HG03460 (cell line): ENCODE measurements around the gene KCNF1.
"Not testable (repeated sequence)": the region's sequence is repeated elsewhere in the genome, so short reads cannot be mapped to it uniquely, and the experiment has no call there.

Experiments
- ATAC-seq: cut with Tn5 transposase; IDR thresholded peaks from one replicate; pipeline ENCODE4 v1.9.1; 2021; ENCODE audit not compliant: unreplicated experiment

Gene KCNF1

GRCh38 chr2:10935953-10936942 lies 24.5 kb downstream of the KCNF1 start:
- ATAC-seq: no peak

- ATAC-seq: no peak
Measured at GRCh38 chr2:10939058-10939457, 27.3 kb downstream of the KCNF1 start.

- no peak for ATAC-seq
Measured at GRCh38 chr2:10940596-10940995, 28.9 kb downstream of the KCNF1 start.

DNA sequence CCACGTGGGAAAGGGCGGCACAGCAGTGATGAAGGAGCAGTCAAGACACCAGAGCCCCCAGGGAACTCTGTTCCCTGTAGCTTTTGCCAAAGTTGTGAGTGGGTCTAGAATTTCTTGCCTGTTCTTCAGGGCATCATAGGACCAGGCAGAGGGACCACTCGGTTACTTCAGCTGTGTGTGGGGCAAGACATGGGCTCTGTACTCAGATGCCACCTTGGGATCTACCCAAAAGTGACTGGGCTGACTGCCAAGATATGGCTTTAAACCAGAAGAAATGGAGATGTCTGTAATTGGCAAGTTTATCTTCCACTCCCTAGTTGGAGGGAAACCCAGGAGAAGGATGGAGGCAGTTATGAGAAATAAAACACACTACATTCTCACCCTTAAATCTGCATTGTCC lies 29.6 kb downstream of the KCNF1 start:
- ATAC-seq: no peak

DNA sequence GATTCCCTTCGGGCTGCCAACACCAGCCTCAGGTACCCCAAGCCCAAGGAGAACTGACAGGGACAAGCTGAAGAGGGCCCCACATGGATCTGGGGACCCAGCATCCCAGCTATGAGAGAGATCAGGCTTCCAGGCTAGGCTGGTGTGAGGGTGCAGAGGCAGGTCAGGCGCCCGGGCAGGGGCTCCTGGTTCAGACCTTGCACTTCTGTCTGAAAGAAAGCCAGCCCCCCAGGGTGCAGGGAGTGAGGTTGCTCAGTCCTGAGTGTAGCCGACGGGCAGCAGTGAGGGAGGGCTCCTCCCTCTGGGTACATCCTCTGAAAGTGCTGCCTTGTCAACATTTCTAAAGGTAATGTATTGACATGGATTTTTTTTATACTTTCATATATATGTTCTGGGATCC lies 33.1 kb downstream of the KCNF1 start:
- no peak for ATAC-seq

DNA sequence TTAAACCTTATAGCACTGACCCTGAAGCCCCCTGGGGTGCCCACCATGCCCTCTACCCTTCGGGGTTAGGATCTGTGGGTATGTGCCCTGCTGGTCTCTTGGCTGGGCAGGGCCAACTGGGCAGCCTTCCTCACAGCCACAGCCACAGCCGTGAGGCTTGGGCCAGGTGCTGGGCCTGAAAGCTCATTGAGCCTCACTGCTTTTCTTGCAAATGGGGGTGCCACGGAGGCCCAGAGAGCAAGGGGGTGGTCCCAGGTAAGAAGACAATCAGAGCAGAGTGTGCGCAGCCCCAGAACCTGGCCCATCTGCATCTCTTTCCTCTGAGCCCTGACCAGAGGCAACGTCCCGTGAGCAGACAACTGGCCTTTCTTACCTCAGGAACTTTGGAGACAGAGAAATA lies 34.7 kb downstream of the KCNF1 start:
- no peak for ATAC-seq

- ATAC-seq: no peak
Measured at GRCh38 chr2:10947005-10947440, 35.3 kb downstream of the KCNF1 start.

DNA sequence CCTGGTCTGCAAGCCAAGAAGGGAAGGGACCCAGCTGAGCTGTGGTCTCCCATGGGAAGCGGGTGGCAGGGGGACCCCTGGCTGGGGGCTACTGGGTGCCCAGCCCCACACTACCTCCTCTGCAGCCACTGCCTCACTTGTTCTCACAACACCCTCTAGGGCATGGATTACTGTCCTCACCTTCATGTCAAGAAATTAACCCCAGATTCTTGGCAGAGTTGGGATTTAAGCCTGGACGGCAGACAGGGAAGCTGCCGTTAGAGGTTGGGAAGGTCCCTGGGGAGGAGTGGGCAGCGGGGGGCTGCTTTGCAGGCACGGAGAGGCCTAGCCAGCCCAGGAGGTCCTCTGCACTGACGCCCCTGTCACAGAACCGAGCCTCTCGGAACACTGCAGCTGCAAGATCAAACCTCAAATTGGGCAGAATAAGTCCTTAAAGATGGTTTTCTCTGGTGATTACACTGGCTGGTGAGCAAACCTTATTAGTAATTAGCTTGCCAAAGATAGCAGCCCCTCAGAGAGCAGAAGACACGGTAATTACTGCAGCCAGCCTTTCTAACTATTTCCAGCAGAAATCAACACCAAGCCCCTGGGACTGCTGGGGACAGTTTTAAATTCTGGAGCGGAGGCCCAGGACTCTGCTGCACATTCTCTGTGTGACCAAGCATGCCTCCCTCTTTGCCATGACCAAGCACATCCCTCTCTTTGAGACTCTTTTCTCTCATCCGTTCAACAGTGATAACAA lies 35.9 kb downstream of the KCNF1 start:
- no peak for ATAC-seq

DNA sequence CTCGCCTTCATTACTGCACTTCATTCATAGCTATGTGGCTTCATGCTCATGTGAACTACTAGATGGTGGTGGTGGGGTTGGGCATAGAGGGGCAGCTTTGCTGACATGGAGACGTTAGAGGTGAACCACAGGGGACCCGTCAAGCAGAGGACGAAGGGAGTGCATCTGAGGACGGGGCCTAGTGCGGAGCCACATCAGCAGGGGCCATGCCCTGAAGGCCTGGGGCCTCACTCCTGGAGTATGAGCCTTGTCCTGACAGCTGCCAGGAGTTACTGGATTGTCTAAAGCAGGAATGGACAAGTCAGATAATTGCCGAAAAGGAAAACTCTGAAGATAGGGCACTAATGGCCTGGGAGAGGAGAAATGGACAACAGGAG lies 36.4 kb downstream of the KCNF1 start:
- no peak for ATAC-seq

DNA sequence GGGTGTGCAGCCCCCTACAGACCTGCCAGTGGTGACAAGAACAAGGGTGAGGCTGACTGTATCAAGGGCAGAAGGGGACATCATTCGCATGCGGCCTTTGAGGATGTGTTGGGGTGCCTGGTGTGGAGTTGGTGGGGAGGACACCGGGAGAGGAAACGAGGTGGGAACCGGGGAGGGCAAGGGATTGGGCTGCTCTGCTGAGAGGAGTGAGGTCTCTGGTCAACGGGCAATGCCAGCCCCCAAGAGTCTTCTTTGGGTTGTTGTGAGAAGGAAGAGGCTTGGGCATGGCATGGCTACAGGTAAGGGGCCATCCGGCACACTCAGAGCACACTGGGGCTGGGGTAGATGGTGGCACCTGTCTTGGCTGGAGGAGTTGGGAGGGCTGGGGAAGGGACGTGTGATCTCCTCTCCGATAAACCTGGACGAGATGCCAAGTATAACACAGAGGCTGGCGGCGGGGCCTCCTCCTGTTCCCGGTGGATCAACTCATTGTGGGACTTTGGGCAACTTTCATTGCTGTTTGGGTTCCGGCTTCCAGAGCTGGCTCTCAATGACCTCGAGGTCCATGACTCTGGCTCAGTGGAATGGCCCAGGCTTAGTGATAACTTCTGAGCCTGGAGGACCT lies 37.0 kb downstream of the KCNF1 start:
- ATAC-seq: no peak

DNA sequence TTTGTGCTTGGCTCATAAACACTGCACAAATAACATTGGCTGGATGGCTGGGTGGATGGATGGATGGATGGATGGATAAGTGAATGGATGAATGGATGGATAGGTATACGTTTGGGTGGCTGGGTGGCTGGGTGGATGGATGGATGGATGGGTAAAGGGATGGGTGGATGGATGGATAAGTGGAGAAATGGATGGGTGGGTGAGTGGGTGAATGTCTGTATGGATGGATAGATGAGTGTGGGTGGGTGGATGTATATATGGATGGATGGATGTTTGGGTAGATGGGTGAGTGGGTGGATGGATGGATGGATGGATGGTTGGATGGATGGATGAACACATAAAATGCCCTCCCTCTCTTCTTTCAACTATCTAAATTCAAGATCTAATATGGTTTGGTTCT lies 38.1 kb downstream of the KCNF1 start:
- no peak for ATAC-seq

DNA sequence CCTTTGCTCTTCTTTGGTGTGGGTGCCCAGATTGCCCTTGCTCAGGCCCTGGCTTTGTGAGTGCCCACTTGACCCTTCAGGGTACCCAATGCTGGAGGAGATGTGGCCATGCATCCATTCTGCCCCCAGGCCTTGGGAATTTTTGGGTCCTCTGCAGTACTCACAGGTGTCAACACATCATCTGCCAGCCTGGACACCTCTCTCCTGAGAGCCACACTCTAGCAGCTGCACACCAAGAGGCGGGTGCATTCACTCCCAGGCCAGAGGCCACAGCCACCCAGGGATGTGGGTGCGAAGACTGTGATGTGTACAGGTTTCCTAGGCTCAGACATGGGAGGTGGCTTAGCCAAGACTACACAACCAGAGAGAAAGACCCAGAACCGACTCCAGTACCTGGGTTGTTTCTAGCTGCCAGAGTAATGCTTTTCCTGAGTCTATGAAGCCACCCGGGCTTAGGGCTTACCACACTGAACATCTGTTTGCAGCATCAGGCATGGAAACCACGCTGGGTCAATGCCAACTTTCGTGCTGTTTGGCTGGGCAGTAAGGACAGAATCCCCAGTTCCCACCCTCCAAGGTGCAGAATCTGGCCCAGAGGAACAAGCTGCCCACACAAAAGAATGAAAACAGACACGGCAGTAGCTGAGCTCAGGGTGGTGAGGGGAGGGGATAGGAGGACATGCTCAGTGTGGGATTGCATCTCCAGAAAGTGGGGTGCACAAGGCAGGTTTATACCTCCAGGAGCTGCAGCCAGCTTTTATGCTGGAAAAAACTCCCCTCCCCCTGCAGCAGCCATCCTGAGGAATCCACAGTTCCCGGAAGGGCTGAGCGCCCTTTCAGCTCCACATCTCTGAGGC lies 40.1 kb downstream of the KCNF1 start:
- ATAC-seq: no peak

DNA sequence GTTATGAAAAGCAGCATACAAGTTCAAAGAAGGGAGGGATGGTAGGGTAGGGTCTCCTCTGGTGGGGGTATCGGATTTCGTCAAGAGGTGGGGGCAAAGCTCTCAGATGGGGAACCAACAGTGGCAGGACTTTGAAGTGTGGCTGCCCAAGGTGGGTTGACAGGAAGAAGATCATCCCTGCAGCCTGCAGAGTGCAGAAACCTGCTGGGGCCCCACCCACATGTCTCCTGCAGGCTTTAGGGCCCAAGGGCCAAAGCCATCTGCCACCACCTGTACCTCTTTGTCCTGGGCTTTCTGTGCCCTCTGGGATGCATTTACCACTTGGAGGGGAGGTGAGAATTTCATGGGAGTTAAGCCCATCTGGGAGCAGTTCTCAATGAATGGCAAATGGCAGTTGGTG lies 42.7 kb downstream of the KCNF1 start:
- no peak for ATAC-seq

DNA sequence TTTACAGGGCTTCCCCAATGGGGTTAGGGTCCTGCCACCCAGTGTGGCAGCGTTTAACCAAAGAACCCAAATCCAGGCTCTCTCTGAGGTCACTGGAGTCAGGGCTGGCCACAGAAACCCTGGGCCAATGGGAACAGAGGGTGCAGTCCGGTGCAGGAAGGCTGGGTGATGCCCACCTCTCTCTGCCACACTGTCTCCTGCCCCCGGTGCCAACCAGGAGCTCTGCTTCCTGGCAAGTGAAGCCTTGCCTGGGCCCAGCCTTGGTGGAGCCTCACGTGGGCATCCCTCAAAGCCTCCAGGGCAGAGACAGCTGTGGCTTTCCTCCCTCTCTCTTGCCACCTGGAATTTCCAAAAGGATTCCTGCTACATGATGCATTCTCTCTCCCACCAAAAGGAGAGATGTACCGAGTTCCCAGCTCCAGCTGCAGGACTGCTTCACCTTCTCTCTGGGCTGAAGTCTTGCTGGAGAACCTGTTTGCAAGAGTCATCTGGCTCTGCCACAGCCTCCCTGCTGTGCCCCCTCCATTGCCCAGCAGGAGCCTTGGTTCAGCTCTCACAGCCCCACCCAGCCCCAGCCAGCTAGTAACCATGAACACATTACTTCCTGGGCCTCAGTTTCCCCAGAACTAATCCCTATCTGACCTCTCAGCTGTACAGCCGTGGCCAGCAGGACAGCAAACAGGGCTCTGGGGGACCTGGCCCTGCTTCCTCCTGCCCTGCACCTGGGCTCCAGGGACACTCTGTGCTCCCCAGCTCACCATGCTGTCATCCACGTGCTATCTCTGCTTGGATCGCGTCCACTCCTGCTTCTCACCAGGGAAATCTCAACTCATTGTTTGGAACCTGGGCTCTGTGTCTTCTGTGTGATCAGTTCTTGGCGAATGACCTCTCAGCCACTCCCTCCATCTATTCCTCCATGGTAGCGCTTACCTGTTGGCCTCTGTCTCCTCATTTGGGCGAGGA lies 43.4 kb downstream of the KCNF1 start:
- ATAC-seq: no peak

- ATAC-seq: no peak
Measured at GRCh38 chr2:10956006-10956790, 44.5 kb downstream of the KCNF1 start.

DNA sequence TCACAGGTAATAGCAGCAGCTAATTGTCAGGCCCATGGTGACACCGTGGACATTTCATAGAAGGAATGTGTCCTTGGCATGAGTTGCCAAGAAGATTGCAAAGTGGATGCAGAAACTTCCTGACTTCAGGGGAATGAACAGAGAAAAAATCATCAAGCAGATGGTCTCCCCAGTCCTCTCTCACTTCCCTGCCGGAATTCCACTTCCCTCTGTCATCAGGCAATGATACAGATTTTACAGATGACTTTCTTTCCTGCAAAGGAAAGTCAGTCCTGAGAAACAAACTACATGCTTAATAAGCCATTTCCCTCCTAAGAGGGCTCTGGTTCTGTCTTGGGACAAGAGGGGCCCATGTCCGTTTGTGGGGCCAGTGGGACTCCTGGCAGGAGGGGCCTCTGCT lies 45.7 kb downstream of the KCNF1 start:
- no peak for ATAC-seq

DNA sequence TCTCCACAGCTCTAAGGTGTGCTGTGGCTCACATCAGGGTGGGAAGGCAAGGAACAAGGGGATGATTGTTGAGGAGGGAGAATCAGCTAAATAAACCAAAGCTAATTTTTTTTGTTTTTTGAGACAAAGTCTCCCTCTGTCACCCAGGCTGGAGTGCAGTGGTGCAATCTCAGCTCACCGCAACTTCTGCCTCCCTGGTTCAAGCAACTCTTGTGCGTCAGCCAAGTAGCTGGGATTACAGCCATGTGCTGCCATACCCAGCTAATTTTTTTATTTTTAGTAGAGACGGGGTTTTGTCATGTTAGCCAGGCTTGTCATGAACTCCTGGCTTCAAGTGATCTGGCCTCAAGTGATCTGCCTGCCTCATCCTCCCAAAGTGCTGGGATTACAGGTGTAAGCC lies 46.7 kb downstream of the KCNF1 start:
- ATAC-seq: not testable (repeated sequence)

- ATAC-seq: no peak
Measured at GRCh38 chr2:10960606-10961489, 49.1 kb downstream of the KCNF1 start.
